Hepatocyte (in vitro differentiated cells): ENCODE results near the gene OGFOD2. TPM values are rescaled to one million over a fixed set of nuclear protein-coding genes. Genes with fewer than 3 reads are reported as not detected.

Experiments
- DNase-seq: peaks from one replicate; pipeline ENCODE4 v3.0.0-alpha.2; 2016; ENCODE audit warnings: low spot score
- H2AFZ ChIP-seq: fragments of 200-600 bp; sonication (generic); 2 replicates; pipeline ENCODE4 v1.6.0; 2016; ENCODE audit warnings: antibody characterized with exemption, mild to moderate bottlenecking
- H3K27ac ChIP-seq: fragments of 200-600 bp; sonication (generic); 2 replicates; pipeline ENCODE4 v1.5.1; 2016; ENCODE audit warnings: mild to moderate bottlenecking
- H3K27me3 ChIP-seq: fragments of 200-600 bp; sonication (generic); 2 replicates; pipeline ENCODE4 v1.6.1; 2016
- H3K36me3 ChIP-seq: fragments of 200-600 bp; sonication (generic); replicated peaks from 2 replicates; pipeline ENCODE4 v1.5.1; 2016; ENCODE audit warnings: low read depth; ENCODE audit not compliant: insufficient read depth
- H3K4me1 ChIP-seq: fragments of 200-600 bp; sonication (generic); 2 replicates; pipeline ENCODE4 v1.5.1; 2016; ENCODE audit warnings: mild to moderate bottlenecking, moderate library complexity; ENCODE audit not compliant: insufficient read depth
- H3K4me2 ChIP-seq: fragments of 200-600 bp; sonication (generic); 2 replicates; pipeline ENCODE4 v1.6.0; 2016
- H3K4me3 ChIP-seq: fragments of 200-600 bp; sonication (generic); 2 replicates; pipeline ENCODE4 v1.5.1; 2016; ENCODE audit warnings: mild to moderate bottlenecking
- H3K79me2 ChIP-seq: fragments of 200-600 bp; sonication (generic); 2 replicates; pipeline ENCODE4 v1.6.0; 2017; ENCODE audit warnings: mild to moderate bottlenecking
- H3K9me2 ChIP-seq: fragments of 200-600 bp; sonication (generic); replicated peaks from 2 replicates; pipeline ENCODE4 v1.6.0; 2017; ENCODE audit warnings: mild to moderate bottlenecking; ENCODE audit not compliant: insufficient read depth
- H3K9me3 ChIP-seq: fragments of 200-600 bp; sonication (generic); 2 replicates; pipeline ENCODE4 v1.5.1; 2016; ENCODE audit warnings: low read depth, mild to moderate bottlenecking
- H4K20me1 ChIP-seq: fragments of 200-600 bp; sonication (generic); 2 replicates; pipeline ENCODE4 v1.6.0; 2016; ENCODE audit warnings: mild to moderate bottlenecking; ENCODE audit not compliant: insufficient read depth, poor library complexity, severe bottlenecking
- CTCF ChIP-seq: fragments of 200-600 bp; sonication (generic); IDR thresholded peaks from 2 replicates; pipeline ENCODE4 v1.5.1; 2016; ENCODE audit warnings: antibody characterized with exemption, mild to moderate bottlenecking; ENCODE audit not compliant: poor library complexity
- EZH2 ChIP-seq: fragments of 200-600 bp; sonication (generic); IDR thresholded peaks from 2 replicates; pipeline ENCODE4 v1.6.1; 2016; ENCODE audit warnings: antibody characterized with exemption, mild to moderate bottlenecking, borderline replicate concordance
- EZH2phosphoT487 ChIP-seq: fragments of 200-600 bp; sonication (generic); IDR thresholded peaks from one replicate; pipeline ENCODE4 v1.6.1; 2018; ENCODE audit warnings: antibody characterized with exemption, mild to moderate bottlenecking, low read depth, moderate library complexity; ENCODE audit not compliant: unreplicated experiment, severe bottlenecking
- WGBS: methylation state at CpG from one replicate; pipeline ENCODE4 v1.1.6; 2016; ENCODE audit warnings: low lambda C conversion rate; ENCODE audit errors: missing lambda C conversion rate; 5-methylcytosine and 5-hydroxymethylcytosine counted together
- polyA plus RNA-seq: library from polyadenylated mRNA; unstranded; fragments of >200 nt; fragmentation: Nextera tagmentation; extraction: Ambion mirVana; gene quantifications from 2 replicates; pipeline ENCODE4 v1.2.1, GENCODE V29; 2016
- total RNA-seq: library from RNA; depleted of rRNA; stranded (reverse); fragments of >200 nt; gene quantifications from 2 replicates; pipeline ENCODE4 v1.2.3, GENCODE V29; 2014

The OGFOD2 gene
- total and polyA plus RNA-seq, 2 experiments from 2014 or later, result 11.4 to 26.5 TPM

GRCh38 chr12:122942637-122943036 lies 32.4 kb upstream of the OGFOD2 start:
- H3K9me2 ChIP-seq, result no peaks in the 10 kb centered on the region
- TF ChIP-seq EZH2, result no peak
- TF ChIP-seq EZH2phosphoT487, result no peak
- TF ChIP-seq CTCF, result no peak
- H3K4me2 ChIP-seq, result no peak overlapping the region
- H3K4me3 ChIP-seq, result no peak overlapping the region
- no peaks in the 10 kb centered on the region for H4K20me1 ChIP-seq
- no peaks in the 10 kb centered on the region for H3K9me3 ChIP-seq
- H3K4me1 ChIP-seq, result peaks cover 6% of the 10 kb centered on the region
- H3K79me2 ChIP-seq, result no peaks in the 10 kb centered on the region
- H2AFZ ChIP-seq, result no peak overlapping the region
- H3K36me3 ChIP-seq, result no peaks in the 10 kb centered on the region
- no peak for DNase-seq
- 98% methylated on average over 2 of the region's 2 CpGs for WGBS
- H3K27ac ChIP-seq, result no peak overlapping the region
- H3K27me3 ChIP-seq, result no peaks in the 10 kb centered on the region

- no peaks in the 10 kb centered on the region for H4K20me1 ChIP-seq
- no peak for TF ChIP-seq EZH2phosphoT487
- TF ChIP-seq EZH2, result no peak
- no peak for TF ChIP-seq CTCF
- H3K36me3 ChIP-seq, result no peaks in the 10 kb centered on the region
- H3K4me3 ChIP-seq, result no peak overlapping the region
- peaks cover 6% of the 10 kb centered on the region for H3K4me1 ChIP-seq
- H3K27ac ChIP-seq, result no peak overlapping the region
- no peaks in the 10 kb centered on the region for H3K79me2 ChIP-seq
- H3K9me3 ChIP-seq, result no peaks in the 10 kb centered on the region
- H3K9me2 ChIP-seq, result no peaks in the 10 kb centered on the region
- 93% methylated on average over 13 of the region's 13 CpGs for WGBS
- H3K27me3 ChIP-seq, result no peaks in the 10 kb centered on the region
- H3K4me2 ChIP-seq, result no peak overlapping the region
- no peak for DNase-seq
- no peak overlapping the region for H2AFZ ChIP-seq
Observed at GRCh38 chr12:122943196-122943595, 31.8 kb upstream of the OGFOD2 start.

GRCh38 chr12:122944605-122945592 lies 30.1 kb upstream of the OGFOD2 start:
- Histone ChIP-seq H3K4me1 (peaks cover 6% of the 10 kb centered on the region), H2AFZ (no peak overlapping the region), H3K27me3 (no peaks in the 10 kb centered on the region), H3K9me2 (no peaks in the 10 kb centered on the region), H3K4me3 (no peak overlapping the region), H3K4me2 (no peak overlapping the region), H3K79me2 (no peaks in the 10 kb centered on the region), H3K27ac (no peak overlapping the region), H3K9me3 (no peaks in the 10 kb centered on the region), H4K20me1 (no peaks in the 10 kb centered on the region), H3K36me3 (no peaks in the 10 kb centered on the region)
- TF ChIP-seq CTCF (no peak), EZH2 (no peak), EZH2phosphoT487 (no peak)
- DNase-seq, result no peak
- WGBS, result 76% methylated on average over 14 of the region's 14 CpGs
